ENCODE results near the gene SRRT. TPM values are rescaled to one million over a fixed set of nuclear protein-coding genes. Genes with fewer than 3 reads are reported as not detected.
"Not testable (repeated sequence)": the region's sequence is repeated elsewhere in the genome, so short reads cannot be mapped to it uniquely, and the experiment has no call there.

SRRT gene
- total and polyA plus RNA-seq, 4 donors: 21.3 to 158 (median 104) TPM

- Histone ChIP-seq H3K27ac (ENCODE audit: low read depth, low read length) (no peak overlapping the region), H3K27me3 (ENCODE audit: control insufficient read depth, insufficient read depth, low read length) (peaks cover 15% of the 10 kb centered on the region), H3K9me3 (ENCODE audit: control insufficient read depth, insufficient read depth, low read length) (no peaks in the 10 kb centered on the region), H3K4me1 (ENCODE audit: control insufficient read depth, insufficient read depth, low read length) (peaks cover 15% of the 10 kb centered on the region), H3K36me3 (ENCODE audit: control insufficient read depth, insufficient read depth, low read length) (no peaks in the 10 kb centered on the region), H3K4me3 (ENCODE audit: low read depth, low read length) (no peak overlapping the region)
- no peak for DNase-seq (ENCODE audit: low read depth in 4 of 6, low spot score in 6 of 6)
- WGBS (ENCODE audit: insufficient coverage): 86% methylated on average over 1 of the region's 2 CpGs
These were observed 26.1 kb downstream of the SRRT start for GRCh38 chr7:100900978-100901377.

GRCh38 chr7:100901921-100902332, 27.0 kb downstream of the SRRT start:
- Histone ChIP-seq H3K36me3 (ENCODE audit: control insufficient read depth, insufficient read depth, low read length) (no peaks in the 10 kb centered on the region), H3K27ac (ENCODE audit: low read depth, low read length) (no peak overlapping the region), H3K27me3 (ENCODE audit: control insufficient read depth, insufficient read depth, low read length) (peaks cover 9% of the 10 kb centered on the region), H3K9me3 (ENCODE audit: control insufficient read depth, insufficient read depth, low read length) (no peaks in the 10 kb centered on the region), H3K4me1 (ENCODE audit: control insufficient read depth, insufficient read depth, low read length) (peaks cover 7% of the 10 kb centered on the region), H3K4me3 (ENCODE audit: low read depth, low read length) (no peak overlapping the region)
- no peak for DNase-seq (ENCODE audit: low read depth in 4 of 6, low spot score in 6 of 6)
- 90% methylated on average over 2 of the region's 5 CpGs for WGBS (ENCODE audit: insufficient coverage)

GRCh38 chr7:100902638-100903037, 27.7 kb downstream of the SRRT start:
- 83% methylated on average over 1 of the region's 7 CpGs for WGBS (ENCODE audit: insufficient coverage)
- H3K27ac ChIP-seq (ENCODE audit: low read depth, low read length): no peak overlapping the region
- no peaks in the 10 kb centered on the region for H3K36me3 ChIP-seq (ENCODE audit: control insufficient read depth, insufficient read depth, low read length)
- no peak for DNase-seq (ENCODE audit: low read depth in 4 of 6, low spot score in 6 of 6)
- H3K9me3 ChIP-seq (ENCODE audit: control insufficient read depth, insufficient read depth, low read length): no peaks in the 10 kb centered on the region
- peaks cover 3% of the 10 kb centered on the region for H3K27me3 ChIP-seq (ENCODE audit: control insufficient read depth, insufficient read depth, low read length)
- H3K4me1 ChIP-seq (ENCODE audit: control insufficient read depth, insufficient read depth, low read length): peaks cover under 1% of the 10 kb centered on the region
- no peak overlapping the region for H3K4me3 ChIP-seq (ENCODE audit: low read depth, low read length)

GRCh38 chr7:100908512-100908911, 33.6 kb downstream of the SRRT start:
- no peaks in the 10 kb centered on the region for H3K4me1 ChIP-seq (ENCODE audit: control insufficient read depth, insufficient read depth, low read length)
- no peak for DNase-seq (ENCODE audit: low read depth in 4 of 6, low spot score in 6 of 6)
- WGBS (ENCODE audit: insufficient coverage): 95% methylated on average over 2 of the region's 5 CpGs

DNA sequence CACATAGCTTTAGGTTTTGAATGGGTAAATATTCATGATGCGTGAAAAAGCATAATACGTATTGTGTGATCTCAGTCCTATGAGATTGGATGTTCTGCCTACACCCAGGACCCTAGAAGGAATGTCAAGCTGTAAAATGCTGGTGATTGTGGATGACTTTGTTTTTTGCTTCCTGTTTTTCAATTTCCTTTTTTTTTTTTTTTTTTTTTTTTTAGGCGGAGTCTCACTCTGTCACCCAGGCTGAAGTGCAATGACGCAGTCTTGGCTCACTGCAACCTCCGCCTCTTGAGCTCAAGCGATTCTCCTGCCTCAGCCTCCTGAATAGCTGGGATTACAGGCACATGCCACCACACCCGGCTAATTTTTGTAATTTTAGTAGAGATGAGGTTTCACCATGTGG, 35.5 kb downstream of the SRRT start:
- H3K9me3 ChIP-seq (ENCODE audit: control insufficient read depth, insufficient read depth, low read length); H3K27me3 ChIP-seq (ENCODE audit: control insufficient read depth, insufficient read depth, low read length); H3K27ac ChIP-seq (ENCODE audit: low read depth, low read length); H3K4me1 ChIP-seq (ENCODE audit: control insufficient read depth, insufficient read depth, low read length); DNase-seq (ENCODE audit: low read depth in 4 of 6, low spot score in 6 of 6); H3K36me3 ChIP-seq (ENCODE audit: control insufficient read depth, insufficient read depth, low read length); H3K4me3 ChIP-seq (ENCODE audit: low read depth, low read length): not testable (repeated sequence)
- WGBS (ENCODE audit: insufficient coverage): 90% methylated on average over 2 of the region's 7 CpGs

More at GRCh38 chr7:100908512-100908911, 33.6 kb downstream of the SRRT start:
- H3K27ac ChIP-seq (ENCODE audit: low read depth, low read length): no peak overlapping the region
- no peak overlapping the region for H3K4me3 ChIP-seq (ENCODE audit: low read depth, low read length)
- H3K9me3 ChIP-seq (ENCODE audit: control insufficient read depth, insufficient read depth, low read length): no peaks in the 10 kb centered on the region
- H3K27me3 ChIP-seq (ENCODE audit: control insufficient read depth, insufficient read depth, low read length): no peaks in the 10 kb centered on the region
- no peaks in the 10 kb centered on the region for H3K36me3 ChIP-seq (ENCODE audit: control insufficient read depth, insufficient read depth, low read length)

GRCh38 chr7:100911484-100911883, 36.6 kb downstream of the SRRT start:
- Histone ChIP-seq H3K4me3 (ENCODE audit: low read depth, low read length) (no peak overlapping the region), H3K36me3 (ENCODE audit: control insufficient read depth, insufficient read depth, low read length) (no peaks in the 10 kb centered on the region), H3K4me1 (ENCODE audit: control insufficient read depth, insufficient read depth, low read length) (no peaks in the 10 kb centered on the region), H3K9me3 (ENCODE audit: control insufficient read depth, insufficient read depth, low read length) (no peaks in the 10 kb centered on the region), H3K27ac (ENCODE audit: low read depth, low read length) (no peak overlapping the region), H3K27me3 (ENCODE audit: control insufficient read depth, insufficient read depth, low read length) (no peaks in the 10 kb centered on the region)
- 92% methylated on average over 2 of the region's 3 CpGs for WGBS (ENCODE audit: insufficient coverage)
- no peak for DNase-seq (ENCODE audit: low read depth in 4 of 6, low spot score in 6 of 6)

- Histone ChIP-seq H3K27ac (ENCODE audit: low read depth, low read length) (no peak overlapping the region), H3K9me3 (ENCODE audit: control insufficient read depth, insufficient read depth, low read length) (no peaks in the 10 kb centered on the region), H3K36me3 (ENCODE audit: control insufficient read depth, insufficient read depth, low read length) (no peaks in the 10 kb centered on the region), H3K4me1 (ENCODE audit: control insufficient read depth, insufficient read depth, low read length) (no peaks in the 10 kb centered on the region), H3K27me3 (ENCODE audit: control insufficient read depth, insufficient read depth, low read length) (no peaks in the 10 kb centered on the region), H3K4me3 (ENCODE audit: low read depth, low read length) (no peak overlapping the region)
- DNase-seq (ENCODE audit: low read depth in 4 of 6, low spot score in 6 of 6): no peak
- WGBS (ENCODE audit: insufficient coverage): 72% methylated on average over 7 of the region's 15 CpGs
These were observed 39.4 kb downstream of the SRRT start for GRCh38 chr7:100914208-100914878.

GRCh38 chr7:100914879-100915447, 40.1 kb downstream of the SRRT start:
- no peak for DNase-seq (ENCODE audit: low read depth in 4 of 6, low spot score in 6 of 6)
- Histone ChIP-seq H3K27me3 (ENCODE audit: control insufficient read depth, insufficient read depth, low read length) (no peaks in the 10 kb centered on the region), H3K36me3 (ENCODE audit: control insufficient read depth, insufficient read depth, low read length) (no peaks in the 10 kb centered on the region), H3K9me3 (ENCODE audit: control insufficient read depth, insufficient read depth, low read length) (no peaks in the 10 kb centered on the region), H3K4me3 (ENCODE audit: low read depth, low read length) (no peak overlapping the region), H3K27ac (ENCODE audit: low read depth, low read length) (no peak overlapping the region), H3K4me1 (ENCODE audit: control insufficient read depth, insufficient read depth, low read length) (no peaks in the 10 kb centered on the region)
- 77% methylated on average over 6 of the region's 8 CpGs for WGBS (ENCODE audit: insufficient coverage)

DNA sequence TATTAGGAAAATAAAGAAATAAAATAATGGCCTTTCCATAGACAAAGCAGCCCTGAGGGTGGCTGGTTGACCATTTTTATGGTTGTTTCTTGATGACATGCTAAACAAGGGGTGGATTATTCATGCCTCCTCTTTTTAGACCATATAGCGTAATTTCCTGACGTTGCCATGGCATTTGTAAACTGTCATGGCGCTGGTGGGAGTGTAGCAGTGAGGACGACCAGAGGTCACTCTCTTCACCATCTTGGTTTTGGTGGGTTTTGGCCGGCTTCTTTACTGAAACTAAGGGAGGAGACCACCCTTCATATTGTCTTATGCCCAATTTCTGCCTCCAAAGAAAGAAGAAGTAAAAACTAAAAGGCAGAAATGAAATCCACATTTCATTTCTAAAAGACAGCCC, 44.4 kb downstream of the SRRT start:
- WGBS (ENCODE audit: insufficient coverage): no CpG with 5 or more reads among the region's 5 CpGs

GRCh38 chr7:100919779-100920437, 45.0 kb downstream of the SRRT start:
- DNase-seq (ENCODE audit: low read depth in 4 of 6, low spot score in 6 of 6): peak in 1 of 6 donors; percentile 3
- 59% methylated on average over 5 of the region's 9 CpGs for WGBS (ENCODE audit: insufficient coverage)
- not testable (repeated sequence) for H3K27ac ChIP-seq (ENCODE audit: low read depth, low read length); H3K4me3 ChIP-seq (ENCODE audit: low read depth, low read length); H3K9me3 ChIP-seq (ENCODE audit: control insufficient read depth, insufficient read depth, low read length); H3K36me3 ChIP-seq (ENCODE audit: control insufficient read depth, insufficient read depth, low read length); H3K4me1 ChIP-seq (ENCODE audit: control insufficient read depth, insufficient read depth, low read length); H3K27me3 ChIP-seq (ENCODE audit: control insufficient read depth, insufficient read depth, low read length)

More for the DNA sequence above, 44.4 kb downstream of the SRRT start:
- not testable (repeated sequence) for H3K4me1 ChIP-seq (ENCODE audit: control insufficient read depth, insufficient read depth, low read length); DNase-seq (ENCODE audit: low read depth in 4 of 6, low spot score in 6 of 6); H3K36me3 ChIP-seq (ENCODE audit: control insufficient read depth, insufficient read depth, low read length); H3K27ac ChIP-seq (ENCODE audit: low read depth, low read length); H3K4me3 ChIP-seq (ENCODE audit: low read depth, low read length); H3K27me3 ChIP-seq (ENCODE audit: control insufficient read depth, insufficient read depth, low read length); H3K9me3 ChIP-seq (ENCODE audit: control insufficient read depth, insufficient read depth, low read length)
